GM13977 (cell line): ENCODE data around the gene CRADD.

Source experiments
- DNase-seq: peaks from one replicate; pipeline ENCODE4 v3.0.0; 2012; ENCODE audit warnings: low spot score
- in situ Hi-C: fragments of 300-500 bp; cut with MboI; formaldehyde crosslinking; loops from one replicate; pipeline ENCODE4 v1.12.0; 2022; ENCODE audit warnings: low sequenced_read_pairs, low pct_unique_long_range_greater_than_20kb, mixed read lengths, inconsistent platforms; ENCODE audit not compliant: unreplicated experiment
- TF ChIP-seq, protein P1 (sequence below): IDR thresholded peaks from 2 replicates; pipeline ENCODE4 v1.5.1; 2012; ENCODE audit warnings: mild to moderate bottlenecking, control low read depth; ENCODE audit not compliant: insufficient read depth; ENCODE audit errors: extremely low read depth, missing control alignments

CRADD gene

GRCh38 chr12:93875157-93875556 lies 198.0 kb downstream of the CRADD start:
- TF ChIP-seq, protein P1, sequence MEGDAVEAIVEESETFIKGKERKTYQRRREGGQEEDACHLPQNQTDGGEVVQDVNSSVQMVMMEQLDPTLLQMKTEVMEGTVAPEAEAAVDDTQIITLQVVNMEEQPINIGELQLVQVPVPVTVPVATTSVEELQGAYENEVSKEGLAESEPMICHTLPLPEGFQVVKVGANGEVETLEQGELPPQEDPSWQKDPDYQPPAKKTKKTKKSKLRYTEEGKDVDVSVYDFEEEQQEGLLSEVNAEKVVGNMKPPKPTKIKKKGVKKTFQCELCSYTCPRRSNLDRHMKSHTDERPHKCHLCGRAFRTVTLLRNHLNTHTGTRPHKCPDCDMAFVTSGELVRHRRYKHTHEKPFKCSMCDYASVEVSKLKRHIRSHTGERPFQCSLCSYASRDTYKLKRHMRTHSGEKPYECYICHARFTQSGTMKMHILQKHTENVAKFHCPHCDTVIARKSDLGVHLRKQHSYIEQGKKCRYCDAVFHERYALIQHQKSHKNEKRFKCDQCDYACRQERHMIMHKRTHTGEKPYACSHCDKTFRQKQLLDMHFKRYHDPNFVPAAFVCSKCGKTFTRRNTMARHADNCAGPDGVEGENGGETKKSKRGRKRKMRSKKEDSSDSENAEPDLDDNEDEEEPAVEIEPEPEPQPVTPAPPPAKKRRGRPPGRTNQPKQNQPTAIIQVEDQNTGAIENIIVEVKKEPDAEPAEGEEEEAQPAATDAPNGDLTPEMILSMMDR = no peak
- no peak for DNase-seq
- in situ Hi-C loops = no loop called here

- TF ChIP-seq, protein P1 = no peak
- no peak for DNase-seq
- in situ Hi-C loops = no loop called here
Observed at GRCh38 chr12:93876360-93876759, 199.2 kb downstream of the CRADD start.

- TF ChIP-seq, protein P1 = no peak
- in situ Hi-C loops = no loop called here
Observed at GRCh38 chr12:93877446-93877845, 200.3 kb downstream of the CRADD start.

DNA sequence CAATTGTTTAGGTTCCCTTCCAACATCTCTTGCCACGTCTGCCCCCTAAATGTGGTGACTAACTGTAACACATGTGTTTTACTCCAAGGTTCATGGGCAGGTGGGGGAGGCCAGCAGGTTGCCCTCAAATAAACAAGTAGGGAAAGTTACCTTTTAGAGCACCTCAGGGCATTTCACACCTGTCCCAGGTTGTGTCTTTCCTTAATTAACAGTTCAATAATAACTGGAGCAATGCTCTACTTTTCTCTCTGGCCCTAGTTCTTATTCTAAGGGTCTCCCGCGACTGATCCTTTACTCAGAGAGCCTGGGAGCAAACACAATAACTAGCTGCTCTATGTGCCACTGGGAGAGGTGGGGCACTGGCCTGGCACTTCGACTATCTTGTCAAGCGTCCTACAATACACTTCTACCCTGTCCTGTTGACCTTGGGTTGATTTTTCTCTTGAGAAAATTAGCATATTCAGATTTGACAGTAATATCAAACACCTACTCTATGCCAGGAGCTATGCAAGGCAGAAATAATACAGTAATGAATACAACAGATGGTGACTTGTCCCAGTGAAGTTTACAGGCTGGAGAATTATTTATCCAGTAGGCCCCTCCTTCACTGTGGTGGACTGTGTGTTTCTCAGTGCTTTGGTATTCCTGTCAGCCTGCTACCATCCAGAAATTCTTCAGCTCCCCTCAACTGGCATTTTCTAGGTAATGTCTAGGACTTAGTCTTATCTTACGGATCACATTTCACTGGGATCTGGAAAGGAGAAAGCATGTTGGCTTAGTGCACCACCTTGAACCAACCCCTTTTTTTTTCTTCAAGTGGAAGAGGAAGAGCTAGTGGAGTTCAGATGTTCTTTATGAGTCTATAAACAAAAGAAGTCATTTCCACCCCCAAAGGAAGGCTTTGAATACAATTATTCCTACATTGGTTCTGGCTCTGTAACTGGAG lies 202.6 kb downstream of the CRADD start:
- no peak for DNase-seq
- TF ChIP-seq, protein P1 = no peak
- in situ Hi-C loops = no loop called here

More at GRCh38 chr12:93877446-93877845, 200.3 kb downstream of the CRADD start:
- no peak for DNase-seq

DNA sequence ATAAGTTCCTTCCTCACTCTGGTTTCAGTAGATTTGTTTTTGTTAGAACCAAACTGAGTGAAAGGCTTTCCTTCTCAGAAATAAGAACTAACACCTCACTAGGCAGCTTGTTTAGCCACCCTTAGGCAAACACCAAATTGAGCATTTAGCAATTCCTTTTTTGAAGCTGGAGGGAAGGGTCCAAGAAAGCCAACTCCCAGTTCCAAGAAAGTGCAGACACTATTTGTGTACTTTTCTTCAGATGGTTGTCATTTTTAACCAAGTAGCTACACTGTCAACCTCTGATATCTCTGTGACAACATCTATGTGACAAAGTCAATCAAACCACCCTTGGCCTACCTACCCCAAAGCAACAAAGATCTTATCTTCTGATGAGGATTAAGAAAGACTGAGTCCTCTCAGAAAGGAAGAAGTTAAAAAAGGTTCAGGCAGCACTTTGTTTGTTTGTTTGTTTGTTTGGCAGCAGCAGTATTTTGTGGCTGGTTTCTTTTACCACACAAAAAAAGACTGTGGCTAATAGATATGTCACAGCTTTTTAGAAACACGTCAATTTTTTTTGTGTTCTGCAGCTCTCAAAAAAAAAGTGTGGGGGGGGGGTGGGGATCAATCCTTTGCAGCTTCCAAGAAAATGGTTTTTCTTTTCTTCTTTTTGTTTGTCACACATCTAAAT lies 203.8 kb downstream of the CRADD start:
- TF ChIP-seq, protein P1 = no peak
- DNase-seq = no peak
- in situ Hi-C loops = no loop called here

DNA sequence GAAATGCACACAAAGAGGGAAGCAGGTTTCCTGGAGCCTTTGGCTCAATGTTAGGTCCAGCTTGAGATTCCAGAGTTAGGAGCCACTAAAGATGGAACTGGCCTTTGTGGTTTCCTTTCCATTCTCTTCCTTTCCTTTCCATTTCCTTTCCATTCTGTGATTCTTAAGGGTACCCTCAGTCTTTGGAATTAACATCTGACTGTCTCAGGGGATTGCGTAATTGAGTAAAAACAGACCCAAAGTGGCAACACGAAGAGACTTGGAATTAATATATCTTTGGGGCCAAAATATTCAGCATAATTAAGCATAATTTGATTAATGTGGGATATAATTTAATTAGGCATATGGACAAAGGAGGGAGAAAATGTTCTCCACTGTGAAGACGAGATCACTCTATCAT lies 205.6 kb downstream of the CRADD start:
- no peak for DNase-seq
- in situ Hi-C loops = no loop called here

More for the DNA sequence above, 205.6 kb downstream of the CRADD start:
- TF ChIP-seq, protein P1 = no peak
